Endothelial cell of hepatic sinusoid (primary cell): ENCODE data around the gene SLC38A6.

Source experiments
- in situ Hi-C: cut with HindIII; loops from 2 replicates; pipeline ENCODE4 v1.10.0; 2017; ENCODE audit warnings: low sequenced_read_pairs

The SLC38A6 gene

DNA sequence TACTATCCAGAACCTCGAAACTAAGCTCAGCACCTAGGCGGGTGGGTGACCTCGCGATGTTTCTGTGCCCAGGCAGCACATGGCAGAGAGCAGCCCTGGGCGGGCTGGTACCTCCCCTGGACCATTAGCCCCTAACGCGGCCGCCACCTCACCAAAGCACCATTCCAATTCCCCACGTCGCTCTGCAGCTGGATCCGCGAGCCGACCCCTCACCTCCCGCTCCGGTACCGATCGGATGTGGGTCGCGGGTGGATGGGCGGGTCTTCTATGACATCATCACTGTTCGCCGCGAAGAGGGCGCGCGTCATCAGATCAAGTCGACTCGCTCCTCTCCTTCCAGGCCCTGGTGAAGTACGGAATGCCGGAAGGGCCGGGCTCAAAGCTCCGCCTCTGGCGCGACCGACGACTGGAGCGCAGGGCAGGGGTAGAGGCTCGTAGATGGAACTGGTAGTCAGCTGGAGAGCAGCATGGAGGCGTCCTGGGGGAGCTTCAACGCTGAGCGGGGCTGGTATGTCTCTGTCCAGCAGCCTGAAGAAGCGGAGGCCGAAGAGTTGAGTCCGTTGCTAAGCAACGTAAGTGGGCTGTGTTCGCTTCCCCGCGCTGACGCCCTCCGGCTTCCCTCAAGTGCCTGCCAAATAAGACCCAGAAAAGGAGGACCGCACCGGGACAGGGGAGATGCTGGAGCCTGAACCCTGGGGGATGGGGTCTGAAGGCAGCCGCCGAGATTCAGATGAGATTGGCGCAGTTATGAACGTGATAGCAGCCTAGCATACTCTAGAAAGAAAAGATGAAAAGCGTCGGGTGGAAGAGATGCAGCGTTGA, at the start of gene SLC38A6, which contains the start of gene TRMT5:
Gene SLC38A6 (plus strand): TSS at position 435 of the 822 bp plus-strand sequence. CDS start 33 bp downstream, at position 468.
Gene TRMT5 (minus strand): TSS at position 269 of the 822 bp plus-strand sequence. CDS start 106 bp downstream, at position 163.
- in situ Hi-C loops: loop anchor here (10.0 kb wide), 1 partner anchor 64 kb away; no protein-coding TSS in a partner anchor

DNA sequence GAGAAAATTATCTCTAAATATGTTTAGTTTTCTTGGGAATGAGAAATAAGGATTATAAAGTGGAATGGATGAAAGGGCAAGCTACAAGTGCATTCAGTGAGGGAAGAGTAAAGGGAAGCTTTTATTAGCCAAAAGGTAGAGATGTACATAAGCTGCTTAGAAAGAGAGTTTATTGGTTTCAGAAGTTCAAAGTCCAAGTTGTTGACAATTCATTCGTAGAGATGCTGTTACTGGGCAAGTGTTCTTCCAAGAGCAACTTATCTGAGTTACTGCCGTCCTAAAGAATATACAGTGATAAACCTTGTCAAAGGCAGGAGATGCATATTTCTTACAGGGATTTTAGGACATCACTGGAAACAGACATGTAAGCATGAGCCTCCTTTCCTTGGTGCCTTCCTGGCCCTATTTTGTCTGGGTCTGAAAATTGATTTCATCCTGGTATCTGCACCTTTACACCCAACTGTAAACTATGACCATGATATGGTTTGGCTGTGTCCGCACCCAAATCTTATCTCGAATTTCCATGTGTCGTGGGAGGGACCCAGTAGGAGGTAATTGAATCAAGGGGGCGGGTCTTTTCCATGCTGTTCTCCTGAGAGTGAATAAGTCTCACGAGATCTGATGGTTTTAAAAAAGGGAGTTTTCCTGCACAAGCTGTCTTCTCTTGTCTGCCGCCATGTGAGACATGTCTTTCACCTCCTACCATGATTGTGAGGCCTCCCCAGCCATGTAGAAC, 47.0 kb upstream of the SLC38A6 start:
- in situ Hi-C loops: no loop called here

DNA sequence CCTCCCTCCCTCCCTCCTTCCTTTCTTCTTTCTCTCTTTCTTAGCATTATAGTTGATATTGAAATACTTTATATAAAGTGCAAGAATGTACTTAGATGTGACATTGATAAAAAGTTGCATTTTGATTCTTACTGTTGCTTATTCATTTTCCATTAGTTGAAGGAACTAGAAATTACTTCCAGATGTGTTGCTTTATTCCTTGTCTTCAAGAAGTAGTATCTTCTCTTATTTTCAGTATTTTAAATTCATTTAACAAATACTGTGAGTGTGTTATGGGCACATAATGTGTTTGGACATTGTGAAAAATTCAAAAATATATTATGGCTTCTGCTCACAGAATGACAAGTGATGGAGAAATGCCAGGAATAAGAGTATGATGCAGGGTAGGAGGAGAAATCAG, 45.7 kb upstream of the SLC38A6 start:
- in situ Hi-C loops: no loop called here

DNA sequence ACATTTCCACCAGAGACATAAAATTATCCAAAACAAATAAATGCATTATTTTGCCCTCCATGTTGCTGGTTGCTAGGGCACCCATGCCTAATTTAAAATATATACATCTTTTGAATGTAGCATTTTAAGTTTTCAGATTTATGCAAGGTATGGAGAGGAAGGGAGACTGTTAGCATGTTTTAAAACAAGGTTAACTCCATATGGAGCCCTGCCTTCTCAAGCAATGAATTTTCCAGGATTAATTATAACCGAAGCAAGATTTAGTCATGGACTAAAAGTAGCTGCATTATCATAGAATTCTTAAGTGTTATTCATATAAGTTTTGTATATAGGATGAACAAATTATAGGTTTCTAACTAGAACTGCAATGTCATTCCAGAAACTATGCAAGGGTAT, 37.4 kb upstream of the SLC38A6 start:
- in situ Hi-C loops: loop anchor here (5.0 kb wide), 1 partner anchor 34 kb away; no protein-coding TSS in a partner anchor

DNA sequence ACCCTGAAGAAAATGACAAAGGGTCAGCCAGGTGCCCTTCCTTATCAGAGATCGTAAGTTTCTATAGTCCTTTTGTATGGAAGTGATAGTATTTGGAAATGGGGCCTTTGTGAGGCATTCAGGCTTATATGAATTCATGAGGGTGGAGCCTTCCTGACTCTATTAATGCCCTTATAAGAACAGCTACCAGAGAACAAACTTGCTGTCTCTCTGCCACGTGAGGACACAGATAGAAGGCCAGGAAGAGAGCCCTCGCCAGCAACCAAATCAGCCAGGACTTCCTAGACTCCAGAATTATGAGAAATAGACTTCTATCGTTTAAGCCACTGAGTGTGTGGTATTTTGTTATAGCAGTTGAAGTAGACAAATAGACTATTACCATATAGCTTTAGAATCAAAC, 36.8 kb upstream of the SLC38A6 start:
- in situ Hi-C loops: loop anchor here (5.0 kb wide), 1 partner anchor 33 kb away; no protein-coding TSS in a partner anchor

DNA sequence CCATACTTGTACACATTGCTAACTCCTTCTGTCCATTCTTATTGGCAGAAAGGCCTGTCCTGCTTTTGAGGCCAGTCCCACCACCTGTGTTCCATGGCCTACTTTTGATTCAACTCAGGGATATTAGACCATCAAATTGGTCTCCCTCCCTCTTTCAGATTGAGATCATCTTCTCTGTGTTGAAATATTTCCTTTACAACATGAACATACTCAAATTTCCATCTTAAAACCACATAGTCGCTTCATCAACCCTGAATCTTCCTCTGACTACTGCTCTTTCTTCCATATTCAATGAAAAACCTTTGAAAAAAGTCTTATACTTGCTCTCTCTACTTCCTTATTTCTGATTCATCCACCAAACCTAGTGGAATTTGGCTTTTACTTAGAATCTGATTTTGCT, 35.1 kb upstream of the SLC38A6 start:
- in situ Hi-C loops: no loop called here

DNA sequence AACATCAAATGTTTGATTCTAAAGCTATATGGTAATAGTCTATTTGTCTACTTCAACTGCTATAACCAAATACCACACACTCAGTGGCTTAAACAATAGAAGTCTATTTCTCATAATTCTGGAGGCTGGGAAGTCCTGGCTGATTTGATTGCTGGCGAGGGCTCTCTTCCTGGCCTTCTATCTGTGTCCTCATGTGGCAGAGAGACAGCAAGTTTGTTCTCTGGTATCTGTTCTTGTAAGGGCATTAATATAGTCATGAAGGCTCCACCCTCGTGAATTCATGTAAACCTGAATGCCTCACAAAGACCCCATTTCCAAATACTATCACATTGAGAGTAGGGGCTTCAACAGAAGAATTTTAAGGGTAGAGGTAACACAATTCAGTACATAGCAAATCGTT, 34.3 kb upstream of the SLC38A6 start:
- in situ Hi-C loops: no loop called here

DNA sequence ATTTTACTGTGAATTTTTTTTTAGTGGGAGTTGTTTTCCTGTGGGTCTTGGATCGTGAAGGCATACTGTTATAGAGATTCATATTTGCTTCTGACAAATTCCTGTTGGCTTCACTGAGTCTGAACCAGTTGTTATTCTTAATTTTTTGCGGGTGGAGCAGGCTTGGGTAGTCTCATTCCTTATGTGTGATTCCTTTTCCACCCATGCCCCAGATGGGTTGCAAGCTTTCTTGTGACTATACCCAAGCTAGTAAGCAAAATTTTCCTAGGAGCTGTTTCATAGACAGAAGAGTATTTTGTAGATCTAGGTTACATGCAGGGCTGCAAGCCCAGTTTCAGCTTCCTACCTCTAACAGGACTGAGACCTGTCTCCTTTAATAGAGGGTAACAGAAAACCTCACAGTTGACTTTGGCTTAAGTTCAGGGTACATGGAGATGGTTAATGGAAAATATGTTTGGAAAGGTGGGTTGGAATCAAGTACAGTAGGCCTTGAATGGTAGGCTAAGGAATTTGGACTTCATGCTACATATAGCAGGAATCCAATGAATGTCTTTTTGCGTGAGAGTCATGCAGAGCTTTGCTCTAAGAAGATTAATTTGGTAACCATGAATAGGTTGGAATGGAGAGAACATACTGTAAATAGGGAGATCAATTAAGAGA, 29.1 kb upstream of the SLC38A6 start:
- in situ Hi-C loops: no loop called here

DNA sequence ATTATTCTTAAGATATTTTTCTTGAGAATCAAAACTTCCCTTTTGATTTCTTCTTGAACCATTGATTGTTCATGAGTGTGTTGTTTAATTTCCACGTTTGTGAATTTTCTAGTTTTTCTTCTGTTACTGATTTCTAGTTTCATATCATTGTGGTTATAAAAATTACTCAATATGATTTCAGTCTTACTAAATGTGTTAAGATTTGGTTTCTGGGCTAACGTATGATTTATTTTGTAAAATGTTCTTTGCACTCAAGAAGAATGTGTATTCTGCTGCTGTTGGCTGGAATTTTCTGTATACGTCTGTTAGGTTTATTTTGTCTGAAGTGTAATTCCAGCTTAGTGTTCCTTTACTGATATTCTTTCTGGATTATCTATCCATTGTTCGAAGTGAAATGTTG, 24.8 kb upstream of the SLC38A6 start:
- in situ Hi-C loops: no loop called here

DNA sequence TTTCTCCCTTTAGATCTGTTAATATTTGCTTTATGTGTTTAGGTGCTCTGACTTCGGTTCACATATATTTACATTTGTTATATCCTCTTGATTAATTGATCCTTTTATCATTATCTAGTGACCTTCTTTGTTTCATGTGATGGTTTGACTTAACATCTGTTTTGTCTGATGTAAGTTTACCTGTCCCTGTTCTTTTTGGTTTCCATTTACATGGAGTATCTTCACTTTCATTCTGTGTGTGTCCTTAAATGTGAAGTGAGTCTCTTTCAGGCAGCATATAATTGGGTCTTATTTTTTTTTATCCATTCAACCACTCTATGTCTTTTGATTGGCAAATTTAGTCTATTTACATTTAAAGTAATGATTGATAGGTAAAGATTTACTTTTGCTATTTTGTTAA, 24.4 kb upstream of the SLC38A6 start:
- in situ Hi-C loops: no loop called here

DNA sequence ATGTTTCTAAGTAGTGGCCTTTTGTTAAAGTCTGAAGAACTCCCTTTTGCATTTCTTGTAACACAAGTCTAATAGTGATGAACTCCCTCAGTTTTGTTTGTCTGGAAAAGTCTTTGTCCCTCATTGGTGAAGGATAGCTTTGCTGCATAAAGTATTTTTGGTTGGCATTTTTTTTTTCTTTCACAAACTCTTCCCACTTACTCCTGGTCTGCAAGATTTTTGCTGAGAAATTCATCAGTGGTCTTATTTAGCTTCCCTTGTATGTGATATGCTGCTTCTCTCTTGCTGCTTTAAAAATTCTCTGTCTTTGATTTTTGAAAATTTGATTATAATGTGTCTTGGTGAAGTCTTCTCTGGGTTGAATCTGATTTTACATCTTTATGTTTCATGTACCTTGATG, 22.9 kb upstream of the SLC38A6 start:
- in situ Hi-C loops: no loop called here

DNA sequence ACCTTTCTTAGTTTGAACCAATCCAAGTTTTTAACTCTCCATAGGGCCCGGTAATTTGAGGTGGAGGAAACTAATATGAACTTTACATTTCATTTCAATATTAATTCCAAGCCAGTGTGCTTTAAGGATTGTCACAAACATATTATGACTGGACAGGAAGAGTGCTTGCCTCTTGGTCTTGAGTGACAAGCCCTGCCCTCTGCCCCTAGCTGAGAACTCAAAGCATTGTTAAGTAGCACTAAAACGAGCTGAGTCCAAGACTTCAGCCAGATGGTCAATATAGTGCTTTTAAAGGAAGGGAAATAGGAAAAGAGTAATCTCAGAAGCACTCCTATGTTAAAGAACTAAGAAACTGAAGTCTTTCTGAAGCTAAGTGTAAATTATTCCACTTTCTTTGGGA, 17.3 kb upstream of the SLC38A6 start:
- in situ Hi-C loops: no loop called here

DNA sequence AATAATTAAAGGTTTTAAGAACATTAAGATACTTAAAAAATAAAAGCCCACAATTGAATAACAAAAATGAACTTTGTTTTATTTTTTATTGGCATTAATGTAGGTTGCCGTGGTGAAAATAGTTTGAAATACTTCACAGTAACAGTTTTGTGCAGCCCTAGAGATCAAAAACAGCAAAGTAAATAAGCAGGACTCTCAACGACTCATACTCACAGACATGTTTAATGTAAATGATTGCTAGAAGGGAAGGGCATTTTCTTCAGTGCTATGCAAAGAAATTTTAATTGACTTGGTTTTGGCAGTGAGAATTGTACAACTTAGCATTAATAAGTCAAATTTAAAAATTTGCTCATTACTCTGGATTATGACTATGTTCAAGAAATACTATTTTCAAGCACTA, 16.1 kb upstream of the SLC38A6 start:
- in situ Hi-C loops: no loop called here

DNA sequence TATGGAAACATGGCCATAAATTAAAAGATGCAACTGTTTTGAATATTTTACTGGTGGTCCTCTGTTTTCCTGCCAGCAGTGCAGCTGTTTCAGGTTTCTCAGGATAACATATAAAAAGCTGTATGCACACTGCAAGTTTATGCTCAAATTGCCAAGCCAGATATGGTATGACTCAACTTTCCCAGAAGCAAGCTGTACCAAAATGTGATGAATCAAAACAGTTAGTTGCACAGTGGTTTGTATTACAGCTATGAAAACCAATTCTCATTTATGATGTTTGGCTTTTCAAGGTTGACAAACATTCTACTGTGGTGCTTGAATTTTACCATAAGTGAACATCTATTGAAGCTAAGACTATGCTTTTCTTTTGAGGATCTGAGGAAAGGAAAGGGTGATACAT, 15.6 kb upstream of the SLC38A6 start:
- in situ Hi-C loops: no loop called here

DNA sequence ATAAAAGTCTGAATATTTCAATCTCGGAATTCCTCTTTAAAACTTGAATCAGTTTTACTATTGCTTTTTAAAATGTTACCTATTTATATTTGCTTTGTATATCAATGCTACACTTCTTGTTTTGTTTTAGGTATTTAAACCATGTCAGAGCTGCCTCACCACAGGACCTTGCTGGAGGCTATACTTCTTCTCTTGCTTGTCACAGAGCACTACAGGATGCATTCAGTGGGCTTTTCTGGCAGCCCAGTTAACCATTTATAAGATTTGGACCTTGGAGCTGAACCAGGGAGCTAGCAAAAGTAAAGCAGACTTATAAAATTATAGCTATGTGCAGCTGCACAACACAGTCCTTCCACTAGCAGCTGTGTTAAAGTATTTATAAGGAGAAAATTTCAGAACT, 12.9 kb upstream of the SLC38A6 start:
- in situ Hi-C loops: no loop called here

DNA sequence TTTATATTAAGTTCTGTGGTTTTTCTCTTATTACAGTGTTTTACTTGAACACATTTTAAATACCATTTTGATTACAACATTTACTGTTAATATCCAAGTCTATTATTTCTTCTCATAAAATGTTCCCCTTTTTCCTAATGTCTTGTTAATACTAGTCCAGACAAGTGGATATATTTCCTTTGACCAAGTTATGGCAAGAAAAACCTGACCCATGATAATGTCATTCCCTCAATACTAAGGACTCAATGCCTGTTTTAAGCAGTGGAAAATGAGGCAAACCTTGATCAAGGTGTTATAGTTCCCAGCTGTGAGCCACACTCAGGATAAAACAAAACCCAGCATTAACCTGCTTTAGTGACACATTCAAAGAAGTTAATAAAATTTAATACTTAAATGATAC, 12.4 kb upstream of the SLC38A6 start:
- in situ Hi-C loops: no loop called here

DNA sequence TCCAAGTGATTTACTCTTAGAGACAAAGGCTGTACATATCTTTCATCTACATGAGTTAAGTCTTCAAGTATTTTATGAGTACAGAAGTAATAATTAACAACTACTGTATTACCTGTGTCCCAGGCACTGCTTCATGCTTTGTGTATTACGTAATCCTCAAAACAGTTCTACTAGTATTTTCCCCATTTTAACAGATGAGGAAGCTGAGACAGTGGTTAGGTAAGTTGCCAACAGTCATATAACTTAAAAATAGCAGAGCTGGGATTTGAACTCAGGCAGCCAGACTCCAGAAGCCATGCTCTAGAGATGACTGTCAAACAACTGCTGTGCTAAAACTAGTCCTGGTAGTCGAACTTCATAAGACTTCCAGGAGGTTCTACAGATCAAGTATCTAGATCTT, 10.9 kb upstream of the SLC38A6 start:
- in situ Hi-C loops: no loop called here

DNA sequence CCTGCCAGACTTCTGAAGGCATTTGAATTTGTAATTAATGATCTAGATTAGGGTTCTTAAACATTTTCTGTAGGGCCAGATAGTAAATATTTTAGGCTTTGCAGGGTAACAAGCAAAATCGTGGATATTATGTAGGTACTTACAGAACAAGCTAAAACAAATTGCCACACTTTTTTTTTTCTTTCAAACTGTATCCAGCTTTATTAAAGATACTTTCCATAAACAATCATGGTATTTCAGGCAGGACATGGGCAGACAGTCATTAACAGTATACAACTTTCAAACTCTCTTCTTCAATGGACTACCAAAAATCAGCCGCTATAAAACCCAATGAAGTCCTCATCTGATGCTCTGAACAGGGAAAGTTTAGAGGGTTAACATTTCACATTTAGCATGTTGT, 9.8 kb upstream of the SLC38A6 start:
- in situ Hi-C loops: no loop called here

DNA sequence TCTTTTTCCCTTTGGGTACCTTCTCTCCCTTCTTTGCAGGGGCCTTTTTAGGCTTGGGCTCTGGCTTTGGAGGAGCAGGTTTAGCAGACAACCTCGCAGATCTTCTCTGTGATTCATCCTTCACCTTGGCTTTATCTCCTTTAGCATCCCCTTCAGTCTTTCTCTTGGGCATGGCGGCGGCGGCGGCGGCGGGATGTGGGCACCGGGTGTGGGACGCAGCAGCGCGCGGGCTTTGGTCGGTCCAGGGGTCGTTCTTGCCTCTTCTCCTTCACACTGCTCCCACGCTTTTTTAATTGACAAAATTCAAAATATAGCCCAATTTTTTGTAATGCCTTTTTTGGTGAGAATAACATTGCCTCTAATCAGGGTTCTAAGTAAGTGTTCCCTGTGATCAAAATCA, 8.8 kb upstream of the SLC38A6 start:
- in situ Hi-C loops: no loop called here

DNA sequence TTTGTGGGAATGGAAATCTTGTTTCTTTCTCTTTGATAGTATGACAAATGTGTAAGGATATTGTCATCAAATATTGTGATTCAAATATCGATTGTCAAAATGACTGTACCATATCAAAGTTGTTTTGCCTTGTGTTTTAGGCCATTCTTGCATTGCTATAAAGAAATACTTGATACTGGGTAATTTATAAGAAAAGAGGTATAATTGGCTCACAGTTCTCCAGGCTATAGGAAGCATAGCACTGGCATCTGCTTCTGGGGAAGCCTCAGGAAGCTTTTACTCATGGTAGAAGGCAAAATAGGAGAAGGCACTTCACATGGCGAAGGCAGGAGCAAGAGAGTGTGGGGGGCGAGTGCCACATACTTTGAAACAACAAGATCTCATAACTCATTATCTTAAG, 8.0 kb upstream of the SLC38A6 start:
- in situ Hi-C loops: no loop called here

DNA sequence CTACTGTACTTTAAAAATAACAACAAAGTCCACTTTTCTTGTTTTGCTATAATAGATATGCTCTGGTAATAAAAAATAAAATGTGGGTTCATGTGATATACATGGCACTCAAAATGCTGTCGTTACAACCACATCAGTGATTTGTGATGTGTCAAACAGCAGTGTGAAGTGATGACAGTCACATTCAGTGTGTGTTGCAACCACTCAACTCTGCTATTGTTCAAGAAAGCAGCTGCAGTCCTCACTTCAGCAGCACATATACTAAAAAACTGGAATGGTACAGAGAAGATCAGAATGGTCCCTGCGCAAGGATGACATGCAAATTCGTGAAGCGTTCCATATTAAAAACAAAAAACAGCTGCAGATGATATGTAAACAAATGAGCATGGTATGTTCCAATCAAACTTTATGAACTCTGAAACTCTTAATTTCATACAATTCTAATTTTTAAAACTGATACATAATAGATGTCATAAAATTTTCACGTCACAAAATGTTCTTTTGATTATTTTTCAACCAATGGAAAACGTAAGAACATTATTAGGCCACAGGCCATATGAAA, 6.9 kb upstream of the SLC38A6 start:
- in situ Hi-C loops: no loop called here
